ENCODE data around the gene MRPL36.

Gene MRPL36

GRCh38 chr5:1751026-1751863 is 48.4 kb downstream of the MRPL36 start:
- no peak for DNase-seq

GRCh38 chr5:1750469-1750868 is 49.2 kb downstream of the MRPL36 start:
- no peak for DNase-seq

GRCh38 chr5:1749346-1750124 is 50.1 kb downstream of the MRPL36 start:
- DNase-seq: no peak

- no peak for DNase-seq
Measured at GRCh38 chr5:1748845-1749244, 50.8 kb downstream of the MRPL36 start.
